Thymus (tissue), 11 donors: ENCODE measurements around the gene PTGR2. TPM values are rescaled to one million over a fixed set of nuclear protein-coding genes. Genes with fewer than 3 reads are reported as not detected.
"Not testable (repeated sequence)": the region's sequence is repeated elsewhere in the genome, so short reads cannot be mapped to it uniquely, and the experiment has no call there.

Source experiments
- DNase-seq, 9 donors: peaks; one replicate each; pipeline ENCODE4 v3.0.0-alpha.2; 2013; ENCODE audit warnings: low spot score in 9 of 9, low read depth in 6 of 9, missing footprints in 1 of 9
- H3K27ac ChIP-seq, 2 donors: one replicate each; pipeline ENCODE4 v1.5.1; 2013; ENCODE audit warnings: control low read depth in 1 of 2, low read depth in 1 of 2, low read length in 1 of 2, mild to moderate bottlenecking in 1 of 2, moderate library complexity in 1 of 2
- H3K27me3 ChIP-seq, 2 donors: one replicate each; pipeline ENCODE4 v1.5.1; 2013; ENCODE audit warnings: low read length in 1 of 2; ENCODE audit not compliant: control insufficient read depth in 2 of 2, insufficient read depth in 1 of 2
- H3K36me3 ChIP-seq, 2 donors: one replicate each; pipeline ENCODE4 v1.5.1; 2013; ENCODE audit warnings: low read length in 1 of 2, mild to moderate bottlenecking in 1 of 2, moderate library complexity in 1 of 2; ENCODE audit not compliant: control insufficient read depth in 2 of 2, insufficient read depth in 2 of 2
- H3K4me1 ChIP-seq, 2 donors: one replicate each; pipeline ENCODE4 v1.5.1; 2013; ENCODE audit warnings: low read length in 2 of 2; ENCODE audit not compliant: control insufficient read depth in 2 of 2, insufficient read depth in 2 of 2
- H3K4me3 ChIP-seq, 2 donors: one replicate each; pipeline ENCODE4 v1.5.1; 2013; ENCODE audit warnings: low read length in 2 of 2, control low read depth in 1 of 2, mild to moderate bottlenecking in 1 of 2
- H3K9me3 ChIP-seq, 2 donors: one replicate each; pipeline ENCODE4 v1.5.1; 2013; ENCODE audit warnings: low read length in 1 of 2, mild to moderate bottlenecking in 1 of 2; ENCODE audit not compliant: control insufficient read depth in 2 of 2, insufficient read depth in 1 of 2
- WGBS: extraction: QIAGEN DNeasy Blood & Tissue Kit; methylation state at CpG from one replicate; pipeline ENCODE4 v1.1.7; 2013; 5-methylcytosine and 5-hydroxymethylcytosine counted together
- polyA plus RNA-seq: library from polyadenylated mRNA; stranded (reverse); fragments of 200-250 nt; gene quantifications from one replicate; pipeline ENCODE4 v1.2.3, GENCODE V29; 2013
- total RNA-seq: library from RNA; stranded (reverse); fragments of 120-200 nt; gene quantifications from one replicate; pipeline ENCODE4 v1.2.4, GENCODE V29; 2013
- donor health status: healthy.

PTGR2 gene
- total and polyA plus RNA-seq, 2 donors: 4.9 to 7.9 TPM

- WGBS: 67% methylated on average over 2 of the region's 2 CpGs
- H3K36me3 ChIP-seq: no peaks in the 10 kb centered on the region
- H3K27me3 ChIP-seq: no peaks in the 10 kb centered on the region
- no peaks in the 10 kb centered on the region for H3K4me1 ChIP-seq
- peaks cover 0 to 6% of the 10 kb centered on the region in 2 donors for H3K9me3 ChIP-seq
- H3K4me3 ChIP-seq: no peak overlapping the region
- H3K27ac ChIP-seq: no peak overlapping the region
- DNase-seq: no peak
Measured at GRCh38 chr14:73843296-73843695, 8.3 kb upstream of the PTGR2 start.

- no peak overlapping the region for H3K27ac ChIP-seq
- no peak overlapping the region for H3K4me3 ChIP-seq
- no peaks in the 10 kb centered on the region for H3K4me1 ChIP-seq
- no peaks in the 10 kb centered on the region for H3K36me3 ChIP-seq
- 95% methylated on average over 4 of the region's 4 CpGs for WGBS
- no peak for DNase-seq
- no peaks in the 10 kb centered on the region for H3K27me3 ChIP-seq
- peaks cover 0 to 6% of the 10 kb centered on the region in 2 donors for H3K9me3 ChIP-seq
Measured at GRCh38 chr14:73846947-73847346, 4.7 kb upstream of the PTGR2 start.

GRCh38 chr14:73851000-73851399 lies 631 bp upstream of the PTGR2 start:
- peak overlapping the region; percentile 48 to 70 for H3K4me3 ChIP-seq
- peaks cover 0 to 2% of the 10 kb centered on the region in 2 donors for H3K9me3 ChIP-seq
- H3K27ac ChIP-seq: peak overlapping the region in 1 of 2 donors; percentile 42
- no peaks in the 10 kb centered on the region for H3K36me3 ChIP-seq
- H3K4me1 ChIP-seq: peaks cover 5 to 10% of the 10 kb centered on the region in 2 donors
- WGBS: 83% methylated on average over 6 of the region's 6 CpGs
- DNase-seq: no peak
- H3K27me3 ChIP-seq: no peaks in the 10 kb centered on the region

- H3K27me3 ChIP-seq: no peaks in the 10 kb centered on the region
- DNase-seq: no peak
- no peak overlapping the region for H3K27ac ChIP-seq
- H3K4me1 ChIP-seq: no peaks in the 10 kb centered on the region
- peaks cover 0 to 3% of the 10 kb centered on the region in 2 donors for H3K36me3 ChIP-seq
- no peaks in the 10 kb centered on the region for H3K9me3 ChIP-seq
- no peak overlapping the region for H3K4me3 ChIP-seq
Measured at GRCh38 chr14:73859145-73859544, 7.5 kb downstream of the PTGR2 start.

- H3K4me3 ChIP-seq: no peak overlapping the region
- no peaks in the 10 kb centered on the region for H3K9me3 ChIP-seq
- H3K27me3 ChIP-seq: no peaks in the 10 kb centered on the region
- no peaks in the 10 kb centered on the region for H3K4me1 ChIP-seq
- no peak for DNase-seq
- peaks cover 3% of the 10 kb centered on the region in 2 donors for H3K36me3 ChIP-seq
- no peak overlapping the region for H3K27ac ChIP-seq
- over 99% methylated on average over 5 of the region's 5 CpGs for WGBS
Measured at GRCh38 chr14:73861073-73861472, 9.4 kb downstream of the PTGR2 start.

GRCh38 chr14:73862480-73862879 lies 10.8 kb downstream of the PTGR2 start:
- H3K27ac ChIP-seq: no peak overlapping the region
- H3K4me3 ChIP-seq: no peak overlapping the region
- no peaks in the 10 kb centered on the region for H3K9me3 ChIP-seq
- WGBS: 97% methylated on average over 8 of the region's 8 CpGs
- H3K27me3 ChIP-seq: no peaks in the 10 kb centered on the region
- no peaks in the 10 kb centered on the region for H3K4me1 ChIP-seq
- no peak for DNase-seq
- peaks cover 3% of the 10 kb centered on the region in 2 donors for H3K36me3 ChIP-seq

GRCh38 chr14:73863209-73863608 lies 11.6 kb downstream of the PTGR2 start:
- H3K9me3 ChIP-seq: no peaks in the 10 kb centered on the region
- WGBS: 96% methylated on average over 2 of the region's 2 CpGs
- no peaks in the 10 kb centered on the region for H3K4me1 ChIP-seq
- peaks cover 3% of the 10 kb centered on the region in 2 donors for H3K36me3 ChIP-seq
- H3K4me3 ChIP-seq: no peak overlapping the region
- H3K27me3 ChIP-seq: no peaks in the 10 kb centered on the region
- H3K27ac ChIP-seq: no peak overlapping the region
- DNase-seq: no peak

GRCh38 chr14:73865534-73866113 lies 14.0 kb downstream of the PTGR2 start:
- H3K4me1 ChIP-seq: no peaks in the 10 kb centered on the region
- no peak overlapping the region for H3K4me3 ChIP-seq
- H3K9me3 ChIP-seq: no peaks in the 10 kb centered on the region
- H3K27ac ChIP-seq: no peak overlapping the region
- H3K27me3 ChIP-seq: no peaks in the 10 kb centered on the region
- DNase-seq: no peak
- peaks cover 3% of the 10 kb centered on the region in 2 donors for H3K36me3 ChIP-seq
- 97% methylated on average over 8 of the region's 8 CpGs for WGBS

GRCh38 chr14:73869754-73870153 lies 18.1 kb downstream of the PTGR2 start:
- H3K9me3 ChIP-seq, H3K4me3 ChIP-seq, H3K36me3 ChIP-seq, H3K4me1 ChIP-seq, H3K27me3 ChIP-seq, DNase-seq, H3K27ac ChIP-seq: not testable (repeated sequence)
- 96% methylated on average over 11 of the region's 11 CpGs for WGBS
